Measurements from ENCODE around the gene POU2F3.

DNA sequence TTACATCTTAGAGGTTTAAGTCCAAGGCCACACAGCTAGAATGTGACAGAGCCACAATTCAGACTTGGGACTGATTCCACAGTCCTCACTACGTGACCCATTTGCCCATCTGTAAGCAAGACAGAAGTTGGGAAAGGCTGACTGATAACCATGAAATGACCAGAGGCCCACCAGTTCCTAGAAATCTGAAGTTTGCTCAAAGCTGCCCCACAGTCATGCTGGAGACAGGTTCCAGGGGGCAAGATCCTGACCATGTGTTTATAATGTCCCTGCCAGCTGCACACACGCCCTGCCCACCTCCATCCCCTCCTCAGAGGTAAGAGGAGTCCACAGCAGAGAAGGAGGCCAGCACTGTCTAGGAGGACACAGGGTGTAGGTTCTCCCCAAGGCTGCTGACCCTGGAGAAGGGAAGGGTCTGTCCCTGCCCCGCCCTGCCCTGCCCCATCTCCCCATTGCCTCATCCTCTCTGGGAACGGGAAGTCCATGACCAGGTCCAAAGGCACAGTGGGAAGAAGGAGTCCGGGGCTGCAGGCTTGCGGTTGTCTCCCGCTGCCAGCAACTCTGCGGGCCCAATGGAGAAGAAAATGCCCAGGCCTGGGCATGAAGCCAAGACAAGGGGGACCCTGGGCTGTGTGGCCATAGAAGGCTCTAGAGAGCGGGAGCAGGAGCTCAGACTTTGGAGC lies 41.0 kb upstream of the POU2F3 start:
- TF ChIP-seq EZH2phosphoT487 (IDR thresholded peaks at IDR 0.05; ENCODE audit: low read depth): no peak
- TF ChIP-seq, protein P1, sequence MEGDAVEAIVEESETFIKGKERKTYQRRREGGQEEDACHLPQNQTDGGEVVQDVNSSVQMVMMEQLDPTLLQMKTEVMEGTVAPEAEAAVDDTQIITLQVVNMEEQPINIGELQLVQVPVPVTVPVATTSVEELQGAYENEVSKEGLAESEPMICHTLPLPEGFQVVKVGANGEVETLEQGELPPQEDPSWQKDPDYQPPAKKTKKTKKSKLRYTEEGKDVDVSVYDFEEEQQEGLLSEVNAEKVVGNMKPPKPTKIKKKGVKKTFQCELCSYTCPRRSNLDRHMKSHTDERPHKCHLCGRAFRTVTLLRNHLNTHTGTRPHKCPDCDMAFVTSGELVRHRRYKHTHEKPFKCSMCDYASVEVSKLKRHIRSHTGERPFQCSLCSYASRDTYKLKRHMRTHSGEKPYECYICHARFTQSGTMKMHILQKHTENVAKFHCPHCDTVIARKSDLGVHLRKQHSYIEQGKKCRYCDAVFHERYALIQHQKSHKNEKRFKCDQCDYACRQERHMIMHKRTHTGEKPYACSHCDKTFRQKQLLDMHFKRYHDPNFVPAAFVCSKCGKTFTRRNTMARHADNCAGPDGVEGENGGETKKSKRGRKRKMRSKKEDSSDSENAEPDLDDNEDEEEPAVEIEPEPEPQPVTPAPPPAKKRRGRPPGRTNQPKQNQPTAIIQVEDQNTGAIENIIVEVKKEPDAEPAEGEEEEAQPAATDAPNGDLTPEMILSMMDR (IDR thresholded peaks at IDR 0.05; ENCODE audit: low read depth, low read length): no peak
